ENCODE data around the gene MOB1B.
"Not testable (repeated sequence)": the region's sequence is repeated elsewhere in the genome, so short reads cannot be mapped to it uniquely, and the experiment has no call there.

The MOB1B gene

DNA sequence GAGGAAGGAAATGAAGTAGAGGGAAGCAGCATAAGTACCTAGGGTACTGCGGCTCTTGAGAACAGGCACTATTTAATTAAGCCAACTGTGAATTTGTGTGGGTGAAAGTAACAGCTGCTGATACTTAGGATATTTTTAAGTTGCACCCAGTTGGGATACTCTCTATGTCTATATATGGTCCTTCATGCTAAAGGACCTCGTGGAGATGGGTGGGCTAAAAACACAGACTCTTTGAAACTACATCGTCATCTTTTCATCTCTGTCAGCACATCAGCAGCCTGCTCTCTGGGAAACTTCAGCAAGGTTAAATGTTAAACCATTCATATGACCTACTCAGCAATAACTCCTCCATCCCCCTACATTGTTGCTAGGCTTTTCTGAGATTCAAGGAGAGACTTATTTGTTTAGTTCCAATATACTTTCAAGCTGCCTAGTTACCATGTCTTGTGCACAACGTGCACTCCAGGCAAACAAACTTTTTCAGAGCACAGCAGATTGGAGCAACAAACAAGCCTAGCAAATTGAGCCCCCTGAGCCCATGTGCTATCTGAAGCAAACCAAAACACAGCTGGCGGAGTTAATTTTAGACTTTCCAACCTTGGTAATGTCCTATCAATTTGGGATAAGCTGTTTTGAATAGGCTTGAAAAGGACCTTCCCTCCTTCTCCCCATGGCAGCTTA lies 6.2 kb upstream of the MOB1B start:
- no peak for DNase-seq
- Mint-ChIP-seq H3K4me1 (ENCODE audit: low read depth) (no peaks in the 10 kb centered on the region), H3K27ac (no peak overlapping the region), H3K9me3 (no peaks in the 10 kb centered on the region), H3K4me3 (no peak overlapping the region), H3K36me3 (ENCODE audit: low read depth) (no peaks in the 10 kb centered on the region), H3K27me3 (no peaks in the 10 kb centered on the region)

DNA sequence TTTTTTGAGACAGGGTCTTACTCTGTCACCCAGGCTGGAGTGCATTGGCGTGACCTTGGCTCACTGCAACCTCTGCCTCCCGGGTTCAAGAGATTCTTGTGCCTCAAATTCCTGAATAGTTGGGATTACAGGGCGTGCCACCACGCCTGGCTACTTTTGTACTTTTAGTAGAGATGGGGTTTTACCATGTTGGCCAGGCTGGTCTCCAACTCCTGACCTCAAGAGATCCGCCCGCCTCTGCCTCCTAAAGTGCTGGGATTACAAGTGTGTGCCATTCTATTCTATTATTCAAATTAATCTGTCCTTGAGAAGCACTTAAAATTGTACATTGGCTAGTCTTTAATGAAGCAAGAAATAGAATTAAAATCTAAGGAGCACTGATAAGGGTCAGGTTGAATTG lies 3.6 kb upstream of the MOB1B start:
- not testable (repeated sequence) for H3K27me3 Mint-ChIP-seq, H3K4me3 Mint-ChIP-seq, H3K27ac Mint-ChIP-seq, H3K9me3 Mint-ChIP-seq, DNase-seq
- peaks cover 10% of the 10 kb centered on the region for H3K36me3 Mint-ChIP-seq (ENCODE audit: low read depth)
- H3K4me1 Mint-ChIP-seq (ENCODE audit: low read depth), result peaks cover 14% of the 10 kb centered on the region

DNA sequence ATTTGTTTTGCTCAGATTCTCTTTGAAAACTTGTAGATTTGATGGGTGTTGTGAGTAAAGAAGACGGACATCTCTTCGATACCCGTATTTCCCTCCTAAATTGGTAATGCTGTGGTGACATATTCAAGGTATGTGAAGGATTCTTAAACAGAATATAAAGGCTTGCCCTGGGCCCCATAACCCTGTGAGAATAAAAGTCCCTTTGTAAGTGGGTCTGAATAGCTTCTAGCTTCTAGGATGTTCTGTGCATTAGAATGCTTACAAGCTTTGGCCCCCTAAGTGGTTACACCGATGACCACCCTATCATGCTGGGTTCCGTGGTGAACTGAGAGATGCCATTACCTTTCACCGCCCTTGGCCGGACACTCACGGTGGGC lies 574 bp upstream of the MOB1B start:
- H3K4me3 Mint-ChIP-seq, result peak overlapping the region; percentile 94
- H3K4me1 Mint-ChIP-seq (ENCODE audit: low read depth), result peaks cover 33% of the 10 kb centered on the region
- no peaks in the 10 kb centered on the region for H3K27me3 Mint-ChIP-seq
- no peak for DNase-seq
- H3K36me3 Mint-ChIP-seq (ENCODE audit: low read depth), result peaks cover 25% of the 10 kb centered on the region
- no peaks in the 10 kb centered on the region for H3K9me3 Mint-ChIP-seq
- peak overlapping the region; percentile 91 for H3K27ac Mint-ChIP-seq

DNA sequence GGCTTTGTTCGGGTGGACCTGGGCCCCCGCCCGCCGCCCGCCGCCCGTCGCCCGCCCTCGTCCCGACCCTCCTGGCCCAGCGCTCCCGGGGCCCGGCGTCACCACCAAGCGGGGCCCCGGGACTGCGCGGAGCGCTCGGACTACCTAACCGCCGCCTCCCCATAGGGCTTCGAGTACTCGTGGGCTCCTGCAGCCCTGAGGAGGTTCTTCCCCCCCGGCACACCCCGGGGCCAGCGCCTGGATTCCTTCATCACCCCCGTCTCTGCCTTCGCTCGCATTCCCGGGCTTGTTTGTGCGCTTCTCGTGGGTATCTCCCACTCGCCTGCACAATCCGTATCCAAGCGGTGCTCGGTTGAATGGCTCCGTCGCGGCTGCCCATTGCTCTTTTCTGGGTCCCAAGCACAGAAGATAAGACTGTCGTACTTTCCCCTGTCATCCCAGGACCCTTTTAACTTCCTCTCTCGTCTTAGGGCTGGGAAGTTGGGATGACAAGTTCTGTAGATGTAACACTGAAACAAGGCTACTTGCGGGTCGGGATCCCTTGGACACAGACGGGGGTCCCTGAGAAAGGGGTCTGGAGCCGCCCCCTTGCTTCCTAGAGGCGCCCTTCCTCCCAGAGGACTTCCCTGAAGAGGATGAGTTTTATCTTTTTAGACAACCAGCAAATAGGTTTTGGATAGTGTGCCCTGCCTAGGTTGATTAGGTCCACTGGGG lies 565 bp downstream of the MOB1B start:
- Mint-ChIP-seq H3K27ac (peak overlapping the region; percentile 92), H3K36me3 (ENCODE audit: low read depth) (peaks cover 32% of the 10 kb centered on the region), H3K27me3 (no peaks in the 10 kb centered on the region), H3K4me1 (ENCODE audit: low read depth) (peaks cover 38% of the 10 kb centered on the region), H3K4me3 (peak overlapping the region; percentile 94), H3K9me3 (no peaks in the 10 kb centered on the region)
- DNase-seq, result peak; percentile 33

DNA sequence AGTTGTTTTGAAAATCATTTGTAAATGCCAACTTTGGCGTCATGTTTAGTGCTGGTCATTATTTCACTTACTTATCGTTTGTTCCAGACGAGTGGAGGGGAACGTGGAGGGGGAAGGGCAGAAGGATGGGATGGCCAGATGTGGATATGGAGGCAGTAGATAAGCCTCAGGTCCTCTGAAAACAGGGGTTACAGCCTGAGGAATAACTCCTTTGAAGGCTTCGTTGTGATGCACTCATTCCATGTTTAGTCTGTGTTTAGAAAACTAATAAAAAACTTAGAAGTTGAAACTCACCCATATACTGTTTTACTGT lies 1.1 kb downstream of the MOB1B start:
- H3K27ac Mint-ChIP-seq, result peak overlapping the region; percentile 92
- H3K27me3 Mint-ChIP-seq, result no peaks in the 10 kb centered on the region
- no peak for DNase-seq
- peak overlapping the region; percentile 94 for H3K4me3 Mint-ChIP-seq
- H3K36me3 Mint-ChIP-seq (ENCODE audit: low read depth), result peaks cover 32% of the 10 kb centered on the region
- H3K9me3 Mint-ChIP-seq, result no peaks in the 10 kb centered on the region
- peaks cover 38% of the 10 kb centered on the region for H3K4me1 Mint-ChIP-seq (ENCODE audit: low read depth)

DNA sequence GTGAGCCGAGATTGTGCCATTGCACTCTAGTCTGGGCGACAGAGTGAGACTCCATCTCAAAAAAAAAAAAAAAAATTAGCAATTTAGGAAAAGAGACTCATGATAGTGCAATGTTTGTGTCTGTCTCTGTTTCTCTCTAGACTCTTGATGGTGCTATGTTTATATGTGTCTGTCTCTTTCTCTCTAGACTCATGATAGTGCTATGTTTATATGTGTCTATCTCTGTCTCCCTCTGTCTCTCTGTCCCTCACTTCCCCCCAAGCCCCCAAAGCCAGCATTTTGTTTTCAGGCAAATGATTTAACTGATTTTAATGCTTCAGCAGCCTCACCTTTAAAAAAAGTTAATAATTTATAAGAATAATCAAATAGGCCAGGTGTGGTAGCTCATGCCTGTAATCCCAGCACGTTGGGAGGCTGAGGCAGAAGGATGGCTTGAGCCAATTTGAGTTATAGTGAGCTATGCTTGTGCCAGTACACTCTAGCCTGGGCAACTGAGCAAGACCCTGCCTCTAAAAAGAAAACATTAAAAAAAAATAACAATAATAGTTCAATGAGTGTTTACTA lies 6.9 kb downstream of the MOB1B start:
- no peak for DNase-seq
- H3K27ac Mint-ChIP-seq, result no peak overlapping the region
- H3K9me3 Mint-ChIP-seq, result no peaks in the 10 kb centered on the region
- no peak overlapping the region for H3K4me3 Mint-ChIP-seq
- H3K4me1 Mint-ChIP-seq (ENCODE audit: low read depth), result peaks cover 26% of the 10 kb centered on the region
- H3K36me3 Mint-ChIP-seq (ENCODE audit: low read depth), result peaks cover 28% of the 10 kb centered on the region
- H3K27me3 Mint-ChIP-seq, result no peaks in the 10 kb centered on the region

DNA sequence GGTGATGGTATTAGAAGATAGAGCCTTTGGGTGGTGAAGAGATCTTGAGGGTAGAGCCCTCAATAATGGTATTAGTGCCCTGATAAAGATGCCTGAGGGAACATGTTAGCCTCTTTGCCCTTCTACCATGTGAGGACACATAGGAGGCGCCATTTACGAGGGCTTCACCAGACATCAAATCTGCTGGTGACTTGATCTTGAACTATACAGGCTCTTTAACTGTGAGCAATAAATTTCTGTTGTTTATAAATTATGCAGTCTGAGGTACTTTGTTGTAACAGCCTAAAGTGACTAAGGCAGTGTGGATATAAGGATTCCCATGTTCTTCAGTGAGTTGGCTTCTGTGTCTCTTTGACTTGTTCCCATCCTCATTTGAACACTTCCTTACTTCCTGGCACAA lies 11.8 kb downstream of the MOB1B start:
- DNase-seq, result no peak
- H3K27ac Mint-ChIP-seq, result no peak overlapping the region
- H3K4me3 Mint-ChIP-seq, result no peak overlapping the region

DNA sequence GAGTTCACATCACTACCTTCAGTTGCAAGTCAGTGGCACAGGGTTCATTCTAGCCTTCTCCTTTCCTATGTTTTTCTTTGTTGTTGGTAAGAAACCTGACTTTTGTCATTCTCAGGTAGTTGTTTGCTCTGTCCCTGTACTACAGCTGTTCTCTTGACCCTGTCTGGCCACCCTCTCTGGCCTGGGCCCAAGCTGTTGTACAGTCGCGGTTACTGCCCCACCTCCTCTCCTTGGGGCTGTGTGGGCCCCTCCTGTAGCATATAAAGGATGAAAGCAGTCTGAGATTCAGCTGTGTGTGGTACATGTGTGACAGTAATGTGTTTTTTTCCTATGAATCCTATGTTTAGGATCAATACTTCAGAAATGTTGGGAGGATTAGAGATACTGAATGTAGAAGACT lies 12.5 kb downstream of the MOB1B start:
- H3K4me3 Mint-ChIP-seq, result no peak overlapping the region

More for the DNA sequence above, 11.8 kb downstream of the MOB1B start:
- no peaks in the 10 kb centered on the region for H3K27me3 Mint-ChIP-seq
- no peaks in the 10 kb centered on the region for H3K9me3 Mint-ChIP-seq
- peaks cover 18% of the 10 kb centered on the region for H3K4me1 Mint-ChIP-seq (ENCODE audit: low read depth)
- H3K36me3 Mint-ChIP-seq (ENCODE audit: low read depth), result peaks cover 12% of the 10 kb centered on the region

DNA sequence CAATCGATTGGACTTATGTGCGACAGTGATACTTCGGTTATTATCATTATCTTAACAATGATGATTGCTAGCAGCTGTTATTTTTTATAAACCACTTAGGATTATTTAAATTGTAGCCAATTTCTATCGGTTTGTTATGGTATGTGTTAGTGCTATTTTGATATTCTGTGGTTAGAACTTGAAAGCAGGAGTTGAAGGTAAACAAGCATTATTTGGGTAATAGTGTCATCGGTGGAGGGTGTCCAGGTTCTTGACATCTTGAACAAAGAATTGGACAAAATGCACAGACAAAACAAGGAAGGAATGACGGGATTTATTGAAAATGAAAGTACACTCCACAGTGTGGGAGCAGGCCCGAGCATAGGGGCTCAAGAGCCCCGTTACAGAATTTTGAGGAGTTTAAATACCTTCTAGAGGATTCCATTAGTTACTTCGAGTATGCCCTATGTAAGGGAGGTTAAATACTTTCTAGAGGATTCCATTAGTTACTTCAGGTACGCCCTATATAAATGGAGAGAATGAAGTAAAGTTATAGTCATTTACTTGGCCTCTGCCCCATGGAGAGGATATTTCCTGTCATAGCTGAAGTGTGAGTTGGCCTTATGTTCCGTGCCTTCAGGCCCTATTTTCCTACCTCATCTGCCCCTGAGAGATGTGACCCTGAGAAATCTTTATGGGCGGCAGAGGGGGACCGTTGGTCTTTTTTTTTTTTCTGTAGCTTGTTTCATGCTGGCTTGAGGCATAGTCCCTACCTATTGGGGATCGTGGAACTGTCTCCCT lies 13.1 kb downstream of the MOB1B start:
- Mint-ChIP-seq H3K4me3 (no peak overlapping the region), H3K27ac (peak overlapping the region; percentile 48), H3K36me3 (ENCODE audit: low read depth) (peaks cover 12% of the 10 kb centered on the region), H3K9me3 (no peaks in the 10 kb centered on the region), H3K4me1 (ENCODE audit: low read depth) (peaks cover 17% of the 10 kb centered on the region), H3K27me3 (no peaks in the 10 kb centered on the region)
- DNase-seq, result no peak

More for the DNA sequence above, 12.5 kb downstream of the MOB1B start:
- Mint-ChIP-seq H3K4me1 (ENCODE audit: low read depth) (peaks cover 17% of the 10 kb centered on the region), H3K27ac (no peak overlapping the region), H3K27me3 (no peaks in the 10 kb centered on the region), H3K36me3 (ENCODE audit: low read depth) (peaks cover 12% of the 10 kb centered on the region), H3K9me3 (no peaks in the 10 kb centered on the region)
- no peak for DNase-seq

DNA sequence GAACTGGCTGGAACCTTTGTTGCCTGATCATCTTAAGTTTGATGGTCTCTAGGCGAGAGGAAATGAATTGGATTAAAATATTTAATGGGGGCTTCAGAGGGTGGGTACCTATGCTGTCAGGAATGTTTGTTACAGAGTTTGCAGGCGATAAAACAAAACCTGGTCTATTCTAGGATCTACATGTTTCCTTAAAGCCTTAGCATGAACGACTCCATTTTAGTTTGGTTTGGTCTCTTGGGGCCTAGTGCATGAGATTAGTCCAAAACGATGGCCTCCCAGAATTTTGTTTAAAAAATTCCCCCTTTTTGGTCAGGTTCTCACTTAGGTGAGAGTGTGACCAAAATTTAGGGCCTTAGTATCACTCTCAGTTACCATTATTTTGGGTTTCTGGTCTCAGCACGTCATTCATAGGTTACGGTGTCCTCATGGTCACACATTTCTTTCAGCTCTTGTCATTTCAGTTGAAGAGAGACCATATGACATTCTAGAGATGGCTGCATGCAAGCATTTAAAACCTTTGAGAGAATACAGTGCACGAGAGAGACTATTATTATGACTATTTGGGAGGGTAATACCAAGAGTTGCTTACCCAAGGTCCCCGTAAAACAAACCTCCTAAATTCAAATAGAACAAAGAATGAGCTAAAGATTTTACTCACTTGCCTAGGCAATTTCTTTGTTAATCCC lies 13.8 kb downstream of the MOB1B start:
- Mint-ChIP-seq H3K4me3 (no peak overlapping the region), H3K27me3 (no peaks in the 10 kb centered on the region), H3K36me3 (ENCODE audit: low read depth) (peaks cover 19% of the 10 kb centered on the region), H3K4me1 (ENCODE audit: low read depth) (peaks cover 17% of the 10 kb centered on the region), H3K27ac (peak overlapping the region; percentile 48), H3K9me3 (no peaks in the 10 kb centered on the region)
- DNase-seq, result no peak

DNA sequence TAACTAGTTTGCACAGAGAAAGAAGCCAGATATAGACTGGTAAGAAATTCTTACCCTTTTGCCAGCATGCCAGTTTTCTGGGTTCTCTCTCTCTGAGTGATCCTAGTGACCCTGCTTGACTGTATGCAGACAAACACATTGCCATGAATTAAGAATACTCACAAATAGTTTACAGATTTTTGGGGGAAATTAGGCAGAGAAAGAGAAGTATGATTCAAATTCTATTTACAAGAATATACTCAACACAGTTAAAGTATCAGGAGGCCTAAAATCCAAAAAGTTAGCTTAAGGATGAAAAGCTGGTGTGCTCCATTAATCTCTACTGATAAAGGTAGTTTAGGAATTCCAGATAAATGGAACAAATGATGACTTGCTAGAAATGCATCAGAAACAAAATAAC lies 18.4 kb downstream of the MOB1B start:
- Mint-ChIP-seq H3K4me3 (no peak overlapping the region), H3K9me3 (no peaks in the 10 kb centered on the region), H3K36me3 (ENCODE audit: low read depth) (peaks cover 13% of the 10 kb centered on the region)

DNA sequence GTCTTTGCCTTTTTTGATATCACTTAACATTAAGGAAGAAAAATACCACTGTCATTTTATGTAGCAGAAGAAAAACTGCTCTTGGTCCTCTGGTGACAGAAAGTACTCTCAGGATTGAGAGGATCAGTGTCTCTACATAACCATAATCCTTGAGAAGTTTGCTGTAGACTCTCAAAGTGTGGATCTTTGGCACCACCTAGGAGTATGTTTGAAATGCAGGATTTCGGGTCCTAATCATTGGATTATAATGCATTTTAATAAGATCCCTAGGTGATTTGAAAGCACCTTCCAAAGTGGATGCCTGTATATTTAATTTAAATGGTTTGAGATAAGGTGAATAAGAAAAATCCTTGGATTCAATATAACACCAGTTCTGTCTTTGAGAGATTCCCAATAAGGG lies 23.2 kb downstream of the MOB1B start:
- H3K4me1 Mint-ChIP-seq (ENCODE audit: low read depth), result peaks cover 40% of the 10 kb centered on the region
- H3K27ac Mint-ChIP-seq, result no peak overlapping the region
- no peak for DNase-seq
- H3K4me3 Mint-ChIP-seq, result no peak overlapping the region
- no peaks in the 10 kb centered on the region for H3K9me3 Mint-ChIP-seq
- H3K27me3 Mint-ChIP-seq, result no peaks in the 10 kb centered on the region
- H3K36me3 Mint-ChIP-seq (ENCODE audit: low read depth), result peaks cover 9% of the 10 kb centered on the region

More for the DNA sequence above, 18.4 kb downstream of the MOB1B start:
- Mint-ChIP-seq H3K27ac (no peak overlapping the region), H3K4me1 (ENCODE audit: low read depth) (peaks cover 21% of the 10 kb centered on the region), H3K27me3 (no peaks in the 10 kb centered on the region)
- no peak for DNase-seq

DNA sequence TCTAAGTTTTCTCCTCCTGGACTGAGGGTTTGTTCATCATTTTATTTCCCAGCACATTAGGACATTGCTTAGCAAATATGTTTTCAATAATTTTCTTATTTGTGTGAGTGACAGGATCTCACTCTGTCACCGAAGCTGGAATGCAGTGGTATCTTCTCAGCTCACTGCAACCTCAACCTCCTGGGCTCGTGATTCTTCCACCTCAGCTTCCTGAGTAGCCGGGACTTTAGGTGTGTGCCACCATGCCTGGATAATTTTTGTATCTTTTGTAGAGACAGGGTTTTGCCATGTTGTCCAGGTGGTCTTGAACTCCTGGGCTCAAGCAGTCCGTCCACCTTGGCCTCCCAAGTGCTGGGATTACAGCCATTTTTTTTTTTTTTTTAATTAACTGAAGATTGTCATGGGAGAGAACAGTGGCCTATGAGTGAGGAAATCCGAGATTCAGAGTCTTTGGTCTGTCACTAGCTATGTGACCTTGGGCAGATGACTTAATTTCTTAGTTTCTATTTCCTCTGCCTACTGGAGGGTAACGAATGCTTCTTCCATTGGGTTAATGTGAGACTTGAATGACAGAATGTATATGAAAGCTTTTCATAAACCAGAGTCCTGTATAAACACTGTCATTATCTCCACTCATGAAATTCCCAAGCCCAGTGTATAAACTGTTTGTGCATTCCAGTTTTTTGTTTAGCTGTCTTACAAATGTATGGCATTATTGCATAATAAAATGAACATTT lies 23.9 kb downstream of the MOB1B start:
- Mint-ChIP-seq H3K4me1 (ENCODE audit: low read depth) (peaks cover 44% of the 10 kb centered on the region), H3K27ac (peak overlapping the region; percentile 69), H3K27me3 (no peaks in the 10 kb centered on the region), H3K9me3 (no peaks in the 10 kb centered on the region), H3K36me3 (ENCODE audit: low read depth) (peaks cover 4% of the 10 kb centered on the region), H3K4me3 (peak overlapping the region; percentile 15)
- no peak for DNase-seq

All from activated T-cell treated with anti-CD3 and anti-CD28 coated beads, Interleukin-2, amount 50 U/mL, for 24 hours (primary cell).